Gastrocnemius medialis (tissue), 4 donors: ENCODE results near the gene RBM48. TPM values are rescaled to one million over a fixed set of nuclear protein-coding genes. Genes with fewer than 3 reads are reported as not detected.

Source experiments
- ATAC-seq, 2 donors: fragments of 150-250 bp; one replicate each; pipeline ENCODE4 v1.9.1; 2016
- DNase-seq, 2 donors: peaks; one replicate each; pipeline ENCODE4 v3.0.0-alpha.2; 2019
- H3K27ac ChIP-seq, 4 donors: fragments of 200-600 bp; sonication (generic); 1 replicate in 1 of 4; 2 replicates in 3 of 4; pipeline ENCODE4 v1.5.1; 2016 to 2018; ENCODE audit warnings: mild to moderate bottlenecking in 2 of 4, moderate library complexity in 1 of 4
- H3K27me3 ChIP-seq, 3 donors: fragments of 200-600 bp; sonication (generic) in 2 of 3; 1 replicate in 1 of 3; 2 replicates in 2 of 3; pipeline versions ENCODE4 v1.5.1 to v1.6.0; 2016 to 2019; ENCODE audit warnings: mild to moderate bottlenecking in 1 of 3, moderate library complexity in 1 of 3
- H3K36me3 ChIP-seq, 2 donors: fragments of 200-600 bp; sonication (generic) in 1 of 2; one replicate each; pipeline ENCODE4 v1.5.1; 2017 to 2018
- H3K4me1 ChIP-seq, 2 donors: fragments of 200-600 bp; sonication (generic) in 1 of 2; one replicate each; pipeline ENCODE4 v1.5.1; 2016 to 2017; ENCODE audit warnings: mild to moderate bottlenecking in 2 of 2
- H3K4me3 ChIP-seq, 4 donors: fragments of 200-600 bp; sonication (generic) in 3 of 4; 1 replicate in 1 of 4; 2 replicates in 3 of 4; pipeline ENCODE4 v1.5.1; 2016 to 2019; ENCODE audit warnings: mild to moderate bottlenecking in 2 of 4
- H3K9me3 ChIP-seq, 3 donors: fragments of 200-600 bp; sonication (generic) in 2 of 3; 1 replicate in 1 of 3; 2 replicates in 2 of 3; pipeline ENCODE4 v1.5.1; 2016 to 2019
- POLR2A ChIP-seq, 2 donors: fragments of 450-650 bp; IDR thresholded peaks; one replicate each; pipeline ENCODE4 v1.6.1; 2017; ENCODE audit warnings: antibody characterized with exemption in 2 of 2, mild to moderate bottlenecking in 2 of 2, moderate library complexity in 2 of 2
- in situ Hi-C, 4 donors: fragments of 200-750 bp; cut with MboI; loops; one replicate each; pipeline versions ENCODE4 v1.15.0 to v1.8.0; 2017; ENCODE audit warnings: low sequenced_read_pairs in 4 of 4
- intact Hi-C: fragments of 100-400 bp; cut with DNase I; formaldehyde crosslinking; loops from one replicate; pipeline ENCODE4 v1.15.1; 2023; ENCODE audit warnings: low total_unique reads
- total RNA-seq, 4 donors: library from RNA; depleted of rRNA; stranded (reverse); fragments of >200 nt; gene quantifications; one replicate each; pipeline versions ENCODE4 v1.1.0 to v1.2.3, GENCODE V29; 2016
- TF ChIP-seq, protein P1 (sequence below), 5 experiments: fragments of 450-650 bp in 3 of 5; fragments of 200-600 bp in 2 of 5; sonication (generic) in 2 of 5; IDR thresholded peaks in 4 of 5; conservative IDR thresholded peaks in 1 of 5; 1 replicate in 4 of 5; 2 replicates in 1 of 5; pipeline ENCODE4 v1.5.1; 2016 to 2019; ENCODE audit warnings: antibody characterized with exemption in 5 of 5, mild to moderate bottlenecking in 3 of 5, moderate library complexity in 3 of 5

The RBM48 gene
- total RNA-seq, 4 donors from 2014 or later: 8.0 to 11.2 (median 8.8) TPM

DNA sequence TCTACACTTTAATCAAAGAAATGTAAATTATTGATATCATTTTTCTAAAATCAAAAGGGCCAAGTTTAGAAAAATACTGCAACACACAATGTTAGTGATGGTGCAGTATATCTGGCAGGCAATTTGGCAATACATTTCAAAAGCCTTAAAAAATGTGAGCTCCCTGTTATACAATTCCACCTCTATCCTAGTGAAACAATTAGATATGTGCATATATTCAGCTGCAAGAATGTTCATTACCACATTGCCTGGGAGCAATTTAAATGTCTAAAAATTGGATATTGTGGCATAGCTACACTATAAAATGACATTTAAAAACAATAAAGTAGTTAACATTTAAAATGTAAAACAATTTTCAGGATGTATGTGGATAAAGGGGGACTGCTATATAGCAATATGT is 40.8 kb upstream of the RBM48 start:
- intact Hi-C loops: loop anchor here (5.0 kb wide), 1 partner anchor 41 kb away; the partner anchor contains the start of gene GATAD1
- DNase-seq: no peak
- ATAC-seq: no peak
- Histone ChIP-seq H3K27me3 (no peaks in the 10 kb centered on the region), H3K4me1 (peaks cover 0 to 8% of the 10 kb centered on the region in 2 donors), H3K36me3 (peaks cover 10 to 63% of the 10 kb centered on the region in 2 donors), H3K4me3 (no peak overlapping the region), H3K9me3 (no peaks in the 10 kb centered on the region), H3K27ac (no peak overlapping the region)
- in situ Hi-C loops: no loop called here
- TF ChIP-seq, protein P1, sequence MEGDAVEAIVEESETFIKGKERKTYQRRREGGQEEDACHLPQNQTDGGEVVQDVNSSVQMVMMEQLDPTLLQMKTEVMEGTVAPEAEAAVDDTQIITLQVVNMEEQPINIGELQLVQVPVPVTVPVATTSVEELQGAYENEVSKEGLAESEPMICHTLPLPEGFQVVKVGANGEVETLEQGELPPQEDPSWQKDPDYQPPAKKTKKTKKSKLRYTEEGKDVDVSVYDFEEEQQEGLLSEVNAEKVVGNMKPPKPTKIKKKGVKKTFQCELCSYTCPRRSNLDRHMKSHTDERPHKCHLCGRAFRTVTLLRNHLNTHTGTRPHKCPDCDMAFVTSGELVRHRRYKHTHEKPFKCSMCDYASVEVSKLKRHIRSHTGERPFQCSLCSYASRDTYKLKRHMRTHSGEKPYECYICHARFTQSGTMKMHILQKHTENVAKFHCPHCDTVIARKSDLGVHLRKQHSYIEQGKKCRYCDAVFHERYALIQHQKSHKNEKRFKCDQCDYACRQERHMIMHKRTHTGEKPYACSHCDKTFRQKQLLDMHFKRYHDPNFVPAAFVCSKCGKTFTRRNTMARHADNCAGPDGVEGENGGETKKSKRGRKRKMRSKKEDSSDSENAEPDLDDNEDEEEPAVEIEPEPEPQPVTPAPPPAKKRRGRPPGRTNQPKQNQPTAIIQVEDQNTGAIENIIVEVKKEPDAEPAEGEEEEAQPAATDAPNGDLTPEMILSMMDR (IDR thresholded peaks at IDR 0.05 in 4 of 5, conservative IDR thresholded peaks at IDR 0.05 in 1 of 5): no peak
- TF ChIP-seq POLR2A (IDR thresholded peaks at IDR 0.05): no peak

DNA sequence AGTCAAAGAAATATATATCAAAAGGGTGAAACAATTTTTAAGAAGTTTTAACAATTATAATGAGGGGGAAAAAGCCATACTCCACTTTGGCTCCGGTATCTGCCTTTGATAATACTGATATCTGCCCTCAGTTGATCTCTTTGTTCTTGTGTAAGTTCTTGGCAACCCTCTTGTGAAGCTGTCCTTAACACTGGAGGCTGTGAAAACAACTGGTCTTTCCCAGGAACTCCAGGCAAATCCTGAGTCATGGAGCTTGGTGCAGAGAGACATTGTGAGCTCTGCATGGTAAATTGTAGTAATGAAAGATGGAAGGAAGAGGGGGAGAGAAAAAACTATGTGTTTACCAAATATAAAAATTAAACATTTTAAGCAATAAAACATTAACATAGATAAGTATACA is 39.0 kb upstream of the RBM48 start:
- H3K36me3 ChIP-seq: peaks cover 12 to 82% of the 10 kb centered on the region in 2 donors

DNA sequence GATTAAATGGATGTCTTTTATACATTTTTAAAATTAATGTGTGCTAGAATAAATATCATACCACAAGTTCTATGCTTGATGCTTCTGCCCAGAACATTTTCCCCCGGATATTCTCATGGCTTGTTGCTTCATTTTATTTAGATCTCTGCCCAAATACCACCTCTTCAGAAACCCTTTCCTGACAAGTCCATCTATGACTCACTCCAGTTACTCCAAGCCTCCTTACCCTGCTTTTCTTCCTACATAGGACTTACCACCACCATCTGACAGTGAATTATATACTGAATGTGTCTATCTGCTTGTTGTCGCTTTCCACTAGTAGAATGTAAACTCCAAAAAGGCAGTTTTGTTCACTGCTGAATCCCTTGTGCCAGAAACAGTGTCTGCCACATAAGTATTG is 31.7 kb upstream of the RBM48 start:
- TF ChIP-seq, protein P1 (IDR thresholded peaks at IDR 0.05 in 4 of 5, conservative IDR thresholded peaks at IDR 0.05 in 1 of 5): no peak
- no peak for TF ChIP-seq POLR2A (IDR thresholded peaks at IDR 0.05)
- Histone ChIP-seq H3K27me3 (no peaks in the 10 kb centered on the region), H3K27ac (no peak overlapping the region), H3K9me3 (no peaks in the 10 kb centered on the region), H3K4me1 (no peaks in the 10 kb centered on the region), H3K36me3 (peaks cover 6 to 80% of the 10 kb centered on the region in 2 donors), H3K4me3 (no peak overlapping the region)
- in situ Hi-C loops (no loop called here), intact Hi-C loops (no loop called here)
- ATAC-seq: no peak
- DNase-seq: no peak

More for the DNA sequence above, 39.0 kb upstream of the RBM48 start:
- in situ Hi-C loops (no loop called here), intact Hi-C loops (loop anchor here (5.0 kb wide), 1 partner anchor 42 kb away; the partner anchor contains the start of gene GATAD1)
- Histone ChIP-seq H3K4me1 (peaks cover 0 to 8% of the 10 kb centered on the region in 2 donors), H3K27ac (peak overlapping the region in 3 of 4 donors; percentile 20 to 70 (median 37)), H3K4me3 (no peak overlapping the region), H3K9me3 (no peaks in the 10 kb centered on the region), H3K27me3 (no peaks in the 10 kb centered on the region)
- TF ChIP-seq, protein P1 (IDR thresholded peaks at IDR 0.05 in 4 of 5, conservative IDR thresholded peaks at IDR 0.05 in 1 of 5): no peak
- no peak for TF ChIP-seq POLR2A (IDR thresholded peaks at IDR 0.05)
- DNase-seq: peak; percentile 6 to 46
- ATAC-seq: peak; percentile 91 to 99

DNA sequence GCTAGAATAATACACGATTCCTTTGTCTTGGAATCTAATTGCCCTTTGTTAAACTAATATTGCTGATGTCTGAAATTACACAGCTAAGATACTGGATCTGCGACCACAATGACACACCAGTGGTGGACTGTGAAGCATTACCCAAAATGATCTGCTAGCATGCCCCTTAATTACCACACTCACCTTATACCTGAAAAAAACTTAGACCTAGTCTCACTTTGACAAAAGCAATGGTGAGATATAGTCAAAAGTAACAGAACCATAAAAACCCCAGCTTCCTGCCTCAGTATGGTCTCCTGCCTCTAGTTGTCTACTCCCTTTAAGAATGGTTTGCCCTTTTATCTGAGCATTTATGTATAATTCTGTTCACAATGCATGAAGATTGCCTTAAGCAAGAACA is 30.0 kb upstream of the RBM48 start:
- H3K4me1 ChIP-seq: no peaks in the 10 kb centered on the region
- no peaks in the 10 kb centered on the region for H3K9me3 ChIP-seq
- no peak overlapping the region for H3K27ac ChIP-seq
- ATAC-seq (no peak), DNase-seq (no peak)
- intact Hi-C loops: no loop called here
- TF ChIP-seq, protein P1 (IDR thresholded peaks at IDR 0.05 in 4 of 5, conservative IDR thresholded peaks at IDR 0.05 in 1 of 5): no peak
- peaks cover 2 to 77% of the 10 kb centered on the region in 2 donors for H3K36me3 ChIP-seq
- H3K4me3 ChIP-seq: no peak overlapping the region
- in situ Hi-C loops: no loop called here
- no peaks in the 10 kb centered on the region for H3K27me3 ChIP-seq

DNA sequence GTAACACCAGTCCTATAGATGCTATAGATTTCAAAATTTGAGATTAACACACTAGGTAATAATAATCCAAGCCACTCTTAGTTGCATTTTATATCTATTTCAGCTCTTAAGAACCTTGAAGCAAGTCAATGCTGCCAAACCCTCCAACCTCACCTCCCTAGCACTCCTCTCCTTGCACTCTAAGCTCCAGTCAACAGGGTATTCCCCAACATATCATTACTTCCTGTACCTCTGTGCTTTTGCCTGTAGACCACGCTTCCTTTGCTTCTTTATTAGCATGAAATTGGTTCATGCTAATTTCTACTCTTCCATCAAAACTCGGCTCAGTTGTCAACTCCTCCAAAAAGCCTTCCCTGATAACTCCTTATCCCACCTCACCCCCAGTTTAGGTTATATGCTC is 24.8 kb upstream of the RBM48 start:
- no peaks in the 10 kb centered on the region for H3K27me3 ChIP-seq
- H3K36me3 ChIP-seq: peaks cover 0 to 73% of the 10 kb centered on the region in 2 donors
- no peaks in the 10 kb centered on the region for H3K9me3 ChIP-seq
- in situ Hi-C loops: no loop called here
- no peaks in the 10 kb centered on the region for H3K4me1 ChIP-seq
- DNase-seq (no peak), ATAC-seq (no peak)
- no peak for TF ChIP-seq POLR2A (IDR thresholded peaks at IDR 0.05)
- TF ChIP-seq, protein P1 (IDR thresholded peaks at IDR 0.05 in 4 of 5, conservative IDR thresholded peaks at IDR 0.05 in 1 of 5): no peak
- H3K27ac ChIP-seq: no peak overlapping the region
- H3K4me3 ChIP-seq: no peak overlapping the region
- intact Hi-C loops: no loop called here
